SK-N-DZ (cell line): ENCODE measurements around the gene VPS26B. TPM values are rescaled to one million over a fixed set of nuclear protein-coding genes. Genes with fewer than 3 reads are reported as not detected.
"Not testable (repeated sequence)": the region's sequence is repeated elsewhere in the genome, so short reads cannot be mapped to it uniquely, and the experiment has no call there.

Experiments
- DNase-seq: peaks from one replicate; pipeline ENCODE4 v3.0.0-alpha.2; 2015; ENCODE audit warnings: low spot score
- polyA plus RNA-seq, 2 experiments: library from polyadenylated mRNA; depleted of rRNA; stranded (reverse); fragments of >200 nt; gene quantifications; 2 replicates each; pipeline ENCODE4 v1.2.3, GENCODE V29; 2014

Gene VPS26B
- polyA plus RNA-seq (2014; cell fraction: cytosol; rRNA removed) = 28.9 and 30.2 TPM in 2 replicates
- polyA plus RNA-seq (2014; cell fraction: nucleus; rRNA removed) = 28.3 and 34.4 TPM in 2 replicates

DNA sequence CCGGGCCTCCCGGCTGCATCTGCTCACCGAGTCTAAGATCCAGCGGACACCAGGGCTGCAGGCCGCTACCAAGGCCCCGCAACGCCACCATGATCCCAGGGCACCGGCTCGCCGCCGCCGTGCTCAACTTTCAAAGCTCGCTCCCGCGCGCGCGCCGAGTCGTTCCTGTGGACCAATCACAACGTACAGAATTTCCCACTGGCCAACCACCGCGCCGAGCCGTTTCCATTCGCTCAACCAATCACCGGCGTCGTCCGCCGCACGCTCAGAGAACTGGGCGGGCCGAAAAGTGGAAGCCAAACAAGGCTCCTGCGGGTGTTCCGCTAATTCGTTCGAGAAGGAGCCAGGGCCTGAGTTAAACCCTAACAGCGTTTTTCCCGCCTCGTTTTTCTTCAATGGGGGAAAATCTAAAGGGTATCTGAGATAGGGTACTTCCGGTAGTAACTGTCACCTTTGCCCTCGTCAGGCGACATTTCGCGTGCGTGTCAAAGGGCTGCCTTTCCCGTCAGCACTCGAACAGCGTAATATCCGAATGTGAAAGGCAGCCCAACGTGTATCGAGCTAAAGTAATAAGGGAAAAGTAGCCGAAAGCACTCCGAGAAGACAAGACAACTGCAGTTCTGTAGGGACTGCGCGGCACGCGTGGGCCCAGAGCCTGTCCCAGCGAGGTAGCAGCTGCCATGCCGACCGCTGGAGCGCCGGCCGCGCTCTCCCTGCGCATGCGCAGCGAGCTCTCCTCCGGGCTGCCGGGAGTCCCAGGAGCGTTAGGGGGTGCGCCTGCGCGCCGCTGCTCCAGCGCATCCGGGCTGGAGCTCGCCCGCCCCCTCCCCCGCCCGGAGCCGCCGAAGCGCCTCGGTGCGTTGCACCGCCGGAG lies at the start of gene VPS26B, which contains the start of gene NCAPD3:
TSS of gene VPS26B (plus strand) at position 836 of the 874 bp plus-strand sequence. CDS start 452 bp downstream, outside the sequence.
TSS of gene NCAPD3 (minus strand) at position 132 of the 874 bp plus-strand sequence. CDS start at position 91, 41 bp downstream.
- DNase-seq = peak; percentile 91

DNA sequence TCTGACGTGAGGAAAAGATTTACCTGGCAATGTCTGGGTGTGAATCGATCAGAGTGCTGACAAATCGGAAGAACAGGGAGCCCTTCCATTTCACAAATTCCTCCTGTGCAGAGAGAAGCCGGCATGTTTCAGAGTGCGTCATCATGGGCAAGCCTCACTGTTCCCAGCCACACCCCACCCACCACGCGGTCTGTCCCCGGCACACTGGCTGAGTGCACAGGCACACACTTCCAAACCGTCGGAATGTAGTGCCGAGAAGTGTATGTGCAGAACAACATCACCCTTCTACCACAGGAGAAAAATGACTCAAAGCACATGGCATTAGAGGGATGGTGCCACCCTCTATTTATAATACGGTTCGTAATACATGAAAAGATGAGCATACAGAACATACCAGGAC lies 48.2 kb upstream of the VPS26B start:
- DNase-seq = no peak

DNA sequence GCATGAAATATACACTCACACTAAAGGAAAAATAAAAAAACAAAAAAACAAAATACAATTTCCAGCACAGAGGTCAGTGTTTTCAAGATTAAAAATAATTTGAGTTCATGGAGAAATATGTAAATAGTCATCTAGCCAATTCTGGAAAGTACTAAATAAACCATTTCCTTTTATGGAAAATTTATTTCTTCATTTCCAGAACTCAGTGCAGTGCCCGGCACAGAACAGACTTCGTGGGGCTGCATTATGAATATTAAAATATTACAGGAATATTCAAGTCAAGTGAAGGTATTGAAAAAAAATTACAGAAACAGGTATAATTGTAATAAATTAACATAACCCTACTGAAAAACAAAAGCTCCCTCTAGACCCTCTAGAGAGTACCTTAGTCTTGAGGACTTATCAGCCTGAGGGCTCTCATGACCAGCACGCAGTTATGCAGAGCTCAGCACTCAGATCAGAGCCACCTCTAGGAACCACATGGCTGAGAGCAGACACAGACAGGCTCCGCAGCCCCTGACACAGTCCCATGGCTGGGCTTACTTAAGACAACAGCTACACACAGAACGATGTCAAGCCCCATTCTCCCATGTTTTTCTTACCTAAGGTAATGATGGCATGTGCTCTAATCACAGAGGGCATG lies 46.3 kb upstream of the VPS26B start:
- no peak for DNase-seq

DNA sequence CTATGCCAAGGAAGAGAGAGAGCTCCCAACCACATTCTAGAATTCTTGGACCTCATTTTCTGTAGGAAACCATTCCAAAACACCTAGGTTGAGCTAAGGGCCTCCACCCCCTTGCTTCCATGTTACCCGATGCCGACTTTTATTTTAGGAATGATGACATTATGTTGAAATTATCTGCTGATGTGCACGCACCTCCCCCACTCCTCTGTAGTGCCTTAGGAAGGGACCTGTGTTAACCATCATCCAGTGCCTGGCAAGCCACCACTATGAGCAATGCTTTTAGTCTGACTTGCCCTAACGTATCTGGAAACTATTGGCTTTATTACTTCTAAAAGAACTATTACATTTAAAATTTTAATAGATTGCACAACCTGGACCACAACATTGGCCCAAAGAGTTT lies 42.8 kb upstream of the VPS26B start:
- no peak for DNase-seq

DNA sequence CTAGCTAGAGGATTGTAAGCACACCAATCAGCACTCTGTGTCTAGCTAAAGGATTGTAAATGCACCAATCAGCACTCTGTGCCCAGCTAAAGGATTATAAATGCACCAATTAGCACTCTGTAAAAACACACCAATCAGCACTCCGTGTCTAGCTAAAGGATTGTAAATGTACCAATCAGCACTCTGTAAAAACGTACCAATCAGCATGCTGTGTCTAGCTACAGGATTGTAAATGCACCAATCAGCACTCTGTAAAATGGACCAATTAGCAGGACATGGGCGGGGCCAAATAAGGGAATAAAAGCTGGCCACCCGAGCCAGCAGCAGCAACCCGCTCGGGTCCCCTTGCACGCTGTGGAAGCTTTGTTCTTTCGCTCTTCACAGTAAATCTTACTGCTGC lies 36.4 kb upstream of the VPS26B start:
- not testable (repeated sequence) for DNase-seq

DNA sequence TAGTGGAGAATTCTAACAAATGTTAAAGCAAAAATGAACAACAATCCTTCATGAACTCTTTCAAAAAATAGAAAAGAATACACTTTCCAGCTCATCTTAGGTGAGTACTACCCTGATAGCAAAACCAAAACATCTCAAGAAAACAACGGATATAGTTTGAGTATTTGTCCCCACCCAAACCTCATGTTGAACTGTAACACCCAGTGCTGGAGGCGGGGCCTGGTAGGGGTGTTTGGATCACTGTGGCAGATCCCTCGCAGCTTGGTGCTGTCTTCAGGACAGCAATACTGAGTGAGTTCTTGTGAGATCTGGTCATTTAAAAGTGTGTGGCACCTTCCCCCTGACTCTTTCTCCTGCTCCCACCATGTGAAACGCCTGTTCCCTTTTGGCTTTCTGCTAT lies 27.7 kb upstream of the VPS26B start:
- no peak for DNase-seq

DNA sequence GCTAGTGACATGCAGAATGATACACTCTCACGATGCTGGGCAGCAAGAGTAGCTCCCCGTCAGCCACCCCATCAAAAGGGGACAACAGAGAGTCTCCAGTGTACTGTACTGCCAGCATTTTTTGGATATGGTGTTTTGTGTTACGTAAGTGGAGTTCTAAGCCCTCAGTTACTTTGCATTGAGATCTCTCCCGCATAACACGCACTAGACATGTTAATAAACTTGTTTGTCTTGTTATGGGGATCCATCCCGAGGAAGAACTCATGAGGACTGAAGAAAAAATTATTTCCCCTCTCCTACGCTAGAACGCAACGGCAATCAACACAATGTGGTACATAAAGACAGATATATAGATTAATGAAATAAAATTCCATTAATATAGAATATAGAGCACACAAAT lies 24.9 kb upstream of the VPS26B start:
- no peak for DNase-seq

DNA sequence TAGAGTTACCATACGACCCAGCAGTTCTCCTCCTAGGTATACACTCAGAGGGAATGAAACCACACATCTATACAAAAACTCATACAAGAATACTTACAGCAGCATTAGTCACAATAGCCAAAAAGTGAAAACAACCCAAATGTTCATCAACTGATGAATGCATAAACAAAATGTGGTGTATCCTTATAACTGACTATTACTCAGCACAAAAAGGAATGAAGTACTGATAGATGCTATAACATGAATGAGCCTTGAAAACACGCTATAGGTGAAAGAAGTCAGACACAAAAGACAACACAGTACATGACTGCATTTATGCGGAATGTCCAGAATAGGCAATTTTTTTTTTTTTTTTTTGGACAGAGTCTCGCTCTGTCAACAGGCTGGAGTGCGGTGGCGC lies 23.8 kb upstream of the VPS26B start:
- no peak for DNase-seq

DNA sequence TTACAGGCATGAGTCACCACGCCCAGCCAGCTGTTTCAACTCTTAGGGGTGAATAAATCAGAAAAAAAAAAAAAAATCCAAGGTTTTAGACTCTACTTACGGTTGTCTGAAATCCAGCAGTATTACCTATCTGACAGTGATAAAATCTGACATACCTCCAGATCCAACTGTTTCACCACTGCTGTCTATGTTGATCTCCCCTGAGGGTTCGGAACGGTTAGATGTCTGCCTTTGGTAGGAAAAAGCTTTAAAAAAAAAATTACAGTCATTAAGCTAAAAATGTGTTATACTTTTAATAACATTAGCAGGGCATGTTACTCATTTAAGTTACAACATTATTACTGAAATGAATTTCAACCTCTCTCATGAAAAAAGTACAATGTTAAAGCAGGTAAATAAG lies 21.8 kb upstream of the VPS26B start:
- DNase-seq = no peak

DNA sequence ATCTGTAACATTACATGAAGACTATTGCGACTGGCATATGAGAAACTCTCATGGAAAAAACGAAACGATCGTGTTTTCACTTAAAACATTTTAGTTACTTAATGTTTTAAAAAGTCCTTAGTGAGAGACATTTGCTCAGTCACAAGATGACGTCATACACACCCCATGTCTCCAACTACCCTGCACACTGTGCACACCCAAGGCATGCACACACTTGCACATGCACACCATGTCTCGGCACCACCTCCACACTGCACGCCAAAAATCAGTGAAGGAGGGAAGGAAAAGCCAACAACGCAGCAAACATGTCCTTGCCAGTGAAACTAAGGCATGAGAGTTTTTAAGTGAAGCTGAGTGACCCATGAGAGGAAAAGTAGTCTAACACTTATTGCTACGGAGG lies 18.7 kb upstream of the VPS26B start:
- no peak for DNase-seq

DNA sequence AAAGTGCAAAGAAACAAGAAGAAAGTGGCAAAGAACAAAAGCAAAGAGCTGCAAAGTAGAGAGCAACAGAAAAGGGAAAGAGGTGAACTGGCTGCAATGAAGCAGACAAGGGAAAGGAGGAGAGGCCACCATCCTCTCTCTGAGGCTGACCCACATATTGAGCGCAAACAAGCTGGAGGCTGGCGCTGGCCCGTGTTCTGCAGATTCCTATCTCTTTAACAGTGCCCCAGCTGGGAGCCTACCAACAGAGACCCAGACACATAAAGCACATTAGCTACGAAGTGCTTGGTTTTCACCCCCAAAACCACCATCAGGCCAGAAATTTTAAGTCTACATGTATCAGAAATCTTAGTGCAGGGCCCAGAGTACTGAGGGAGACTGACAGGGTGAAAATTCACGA lies 18.3 kb upstream of the VPS26B start:
- no peak for DNase-seq

DNA sequence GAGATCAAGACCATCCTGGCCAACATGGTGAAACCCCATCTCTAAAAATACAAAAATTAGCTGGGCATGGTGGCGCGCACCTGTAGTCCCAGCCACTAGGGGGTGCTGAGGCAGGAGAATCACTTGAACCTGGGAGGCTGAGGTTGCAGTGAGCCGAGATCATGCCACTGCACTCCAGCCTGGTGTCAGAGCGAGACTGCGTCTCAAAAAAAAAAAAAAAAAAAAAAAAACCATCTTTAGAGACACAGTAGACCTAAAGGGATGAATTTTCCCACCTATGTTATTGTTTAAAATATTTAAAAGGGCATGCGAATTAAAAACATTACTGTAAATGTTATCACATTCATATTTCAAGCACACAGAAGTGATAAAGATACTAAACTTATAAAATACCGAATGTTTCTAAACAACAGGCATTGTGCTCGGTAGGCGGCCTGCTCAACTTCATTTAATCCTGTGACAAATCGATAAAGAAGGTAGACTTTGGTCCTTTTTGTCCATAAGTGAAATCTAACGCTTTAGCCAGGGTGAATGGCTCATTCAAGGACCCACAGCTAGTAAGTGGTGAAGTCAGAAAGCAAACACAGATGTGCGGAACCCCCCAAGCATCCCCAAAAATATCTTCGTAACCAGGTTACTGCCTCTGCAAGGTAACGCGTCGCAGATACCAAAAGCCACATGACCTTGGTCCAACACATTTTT lies 16.8 kb upstream of the VPS26B start:
- DNase-seq = no peak

DNA sequence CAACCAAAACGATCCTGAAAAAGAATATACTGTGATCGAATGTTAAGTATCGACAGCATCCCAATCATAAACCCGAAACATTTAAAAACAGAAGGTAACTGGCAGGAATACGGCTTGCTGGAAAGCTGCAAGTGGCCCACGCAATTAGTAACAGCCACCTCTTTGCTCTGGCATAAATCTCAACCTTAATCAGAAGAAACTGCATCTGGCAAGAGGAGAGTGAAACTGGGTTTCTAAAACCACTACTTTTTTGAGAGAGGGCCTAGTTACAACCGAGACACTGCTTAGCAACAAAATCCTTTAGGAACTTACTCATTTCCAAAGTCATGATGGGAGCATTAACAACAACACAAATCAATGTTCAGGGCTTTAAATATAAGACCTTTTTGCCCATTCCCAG lies 8.6 kb upstream of the VPS26B start:
- DNase-seq = no peak

DNA sequence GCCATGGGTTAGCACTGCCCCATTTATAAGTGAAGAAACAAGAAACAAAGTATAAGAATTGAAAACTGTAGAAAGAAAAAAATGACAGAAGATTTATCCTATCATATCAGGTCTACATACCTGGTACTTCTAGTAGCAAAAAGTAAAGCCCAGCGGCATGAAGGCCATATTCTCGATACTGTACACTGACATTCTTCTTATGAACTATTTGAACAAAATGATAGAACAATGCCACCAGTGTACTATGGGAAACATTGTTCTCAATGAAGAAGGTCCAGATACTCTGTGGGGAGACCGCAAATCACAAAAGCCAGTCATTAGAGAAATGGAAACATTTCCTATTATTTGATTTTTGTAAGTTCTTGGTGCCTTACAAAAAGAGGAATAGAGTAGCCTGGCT lies 7.7 kb upstream of the VPS26B start:
- DNase-seq = no peak

DNA sequence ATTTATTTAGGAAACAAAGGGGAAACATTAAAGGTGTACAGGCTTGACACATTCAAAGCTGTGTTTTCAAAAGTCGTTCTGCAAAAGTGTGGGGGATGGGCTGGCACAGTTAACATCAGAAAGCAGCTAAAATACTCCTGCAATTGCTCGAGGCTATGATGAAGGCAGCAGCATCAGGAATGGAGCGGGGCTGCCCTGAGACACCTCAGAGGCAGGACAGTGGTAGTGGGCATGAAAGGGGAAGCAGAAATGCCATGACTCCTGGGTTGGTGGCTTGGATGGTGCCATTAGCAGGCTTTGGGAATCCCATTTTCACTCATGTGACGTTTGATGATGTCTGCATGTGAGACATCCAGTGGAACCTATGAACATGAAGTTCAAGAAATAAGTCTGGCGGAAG lies 1.4 kb upstream of the VPS26B start:
- no peak for DNase-seq

DNA sequence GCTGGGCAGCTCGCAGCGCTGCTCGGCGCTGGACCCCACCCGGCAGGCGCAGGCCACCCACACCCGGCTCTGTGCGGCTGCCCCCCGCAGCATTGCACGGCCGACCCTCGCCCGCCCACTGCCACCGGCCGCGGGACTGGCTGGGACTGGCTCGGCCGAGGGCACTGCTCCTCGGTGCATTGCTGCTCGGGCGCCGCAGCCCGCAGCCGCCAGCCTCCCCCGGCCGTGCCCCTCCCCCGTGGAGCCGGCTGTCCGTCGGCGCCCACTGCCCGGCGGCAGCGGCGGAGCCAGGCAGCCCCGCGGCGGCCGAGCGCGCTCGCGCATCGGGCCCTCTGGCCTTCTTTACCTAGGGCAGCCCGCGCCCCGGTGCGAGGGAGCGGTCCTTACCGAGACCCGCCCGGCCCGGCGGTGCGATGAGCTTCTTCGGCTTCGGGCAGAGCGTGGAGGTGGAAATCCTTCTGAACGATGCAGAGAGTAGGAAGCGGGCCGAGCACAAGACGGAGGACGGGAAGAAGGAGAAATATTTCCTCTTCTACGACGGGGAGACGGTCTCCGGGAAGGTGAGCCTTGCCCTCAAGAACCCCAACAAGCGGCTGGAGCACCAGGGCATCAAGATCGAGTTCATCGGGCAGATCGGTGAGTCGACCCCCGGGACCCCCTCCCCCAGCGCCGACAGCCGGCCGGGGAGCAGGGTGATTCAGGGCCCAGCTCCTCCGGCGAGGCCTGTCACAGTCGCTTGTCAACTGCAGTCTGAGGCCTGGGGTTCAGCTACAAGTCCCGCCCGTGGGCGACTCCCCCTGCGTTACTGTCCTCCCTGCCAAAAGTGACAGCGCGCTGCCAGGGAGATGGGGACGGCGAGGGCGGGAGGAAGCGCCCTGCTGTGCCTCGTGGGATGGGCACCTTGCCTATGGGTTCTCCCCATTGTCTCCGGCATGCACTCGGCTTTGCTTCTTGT lies 516 bp downstream of the VPS26B start:
- peak; percentile 7 for DNase-seq

DNA sequence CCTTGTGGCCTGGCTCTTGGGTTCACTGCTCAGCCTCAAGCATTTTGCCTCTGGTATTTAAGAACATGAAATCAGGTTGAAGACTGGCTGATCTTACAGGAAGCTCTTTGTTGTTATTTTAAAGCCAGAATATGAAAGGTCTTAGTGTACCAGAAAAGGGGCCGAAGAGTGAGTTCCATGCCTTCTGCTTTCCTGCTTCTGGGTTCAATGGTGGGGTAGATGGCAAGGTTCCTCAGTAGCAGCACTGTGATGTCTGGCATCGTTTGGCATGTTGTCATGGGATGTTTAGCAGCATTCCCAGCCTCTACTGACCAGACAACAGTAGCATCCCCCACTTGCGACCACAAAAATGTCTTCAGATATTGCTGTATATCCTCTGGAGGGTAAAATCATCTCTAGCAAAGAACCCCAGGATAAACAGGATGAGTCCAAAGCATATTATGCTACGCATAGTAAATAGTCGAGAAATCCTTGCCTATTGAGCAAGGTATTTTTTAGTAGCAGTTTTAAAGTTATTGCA lies 2.4 kb downstream of the VPS26B start:
- no peak for DNase-seq

DNA sequence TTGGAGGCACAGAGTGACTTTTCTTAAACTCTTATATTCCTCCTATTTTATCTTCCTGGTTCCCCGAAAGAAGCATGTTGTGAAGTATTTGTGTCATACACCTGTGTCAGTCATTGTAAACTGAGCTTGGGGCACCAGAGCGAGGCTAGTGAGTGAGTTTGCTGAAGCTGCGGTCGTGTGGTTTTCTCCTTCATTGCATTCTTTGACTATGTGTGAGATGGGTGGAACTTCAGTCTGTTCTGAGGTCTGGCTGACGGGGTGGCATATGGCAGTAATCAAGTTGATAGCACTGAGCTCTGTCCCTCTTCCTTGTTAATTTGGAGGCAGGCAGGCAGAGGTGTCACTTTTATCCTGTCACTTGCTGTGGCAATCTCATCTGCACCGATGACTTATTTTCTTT lies 4.2 kb downstream of the VPS26B start:
- no peak for DNase-seq

DNA sequence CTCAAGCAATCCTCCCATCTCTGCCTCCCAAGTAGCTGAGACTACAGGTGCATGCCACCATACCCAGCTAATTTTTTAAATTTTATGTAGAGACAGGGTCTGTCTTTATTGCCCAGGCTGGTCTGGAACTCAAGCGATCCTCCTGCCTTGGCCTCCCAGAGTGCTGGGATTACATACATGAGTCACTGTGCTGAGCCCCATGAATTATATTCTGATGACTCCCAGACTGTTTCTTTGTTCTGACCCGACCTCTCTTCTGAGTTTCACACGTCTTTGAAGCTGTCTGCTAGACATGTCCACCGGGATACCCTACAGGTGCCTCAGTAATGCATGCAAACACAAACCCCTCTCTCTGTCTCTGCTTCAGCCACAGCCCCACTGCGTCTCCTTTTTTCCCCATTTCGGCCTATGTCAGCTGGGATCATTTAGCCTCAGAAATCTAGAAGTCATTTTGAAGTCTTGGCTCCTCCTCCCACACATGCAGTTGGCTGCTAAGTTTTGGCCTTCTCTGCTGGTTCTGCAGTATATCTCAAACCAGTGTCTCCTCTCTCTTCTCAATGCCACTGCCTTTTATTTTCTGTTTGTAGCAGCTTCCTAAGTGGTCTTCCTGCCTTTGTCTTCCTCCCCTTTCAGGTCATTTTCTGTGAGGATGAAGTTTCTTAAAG lies 4.8 kb downstream of the VPS26B start:
- DNase-seq = no peak

DNA sequence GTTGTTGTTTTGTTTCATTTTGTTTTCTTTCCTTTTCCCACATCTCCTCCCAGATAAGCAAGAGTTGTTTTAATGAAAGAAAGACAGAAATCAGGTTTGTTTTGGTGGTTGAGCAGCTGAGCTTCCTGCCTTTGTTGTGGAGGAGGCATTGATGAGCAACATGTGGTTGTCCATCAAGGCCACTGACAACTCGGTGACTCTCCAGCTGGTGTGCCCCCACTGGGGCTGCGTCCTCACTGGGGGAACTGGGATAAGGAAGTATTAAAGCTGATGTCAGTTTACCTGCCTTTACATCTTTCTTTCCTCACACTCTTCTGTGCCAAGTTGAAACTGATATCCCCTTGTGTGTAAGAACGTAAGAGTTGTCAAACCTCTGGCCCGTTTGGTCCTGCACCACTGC lies 5.9 kb downstream of the VPS26B start:
- no peak for DNase-seq
